GM21619 (cell line): ENCODE results near the gene CAPN3.
"Not testable (repeated sequence)": the region's sequence is repeated elsewhere in the genome, so short reads cannot be mapped to it uniquely, and the experiment has no call there.

ENCODE experiments used
- ATAC-seq: cut with Tn5 transposase; IDR thresholded peaks from one replicate; pipeline ENCODE4 v1.9.1; 2021; ENCODE audit not compliant: unreplicated experiment

Gene CAPN3

DNA sequence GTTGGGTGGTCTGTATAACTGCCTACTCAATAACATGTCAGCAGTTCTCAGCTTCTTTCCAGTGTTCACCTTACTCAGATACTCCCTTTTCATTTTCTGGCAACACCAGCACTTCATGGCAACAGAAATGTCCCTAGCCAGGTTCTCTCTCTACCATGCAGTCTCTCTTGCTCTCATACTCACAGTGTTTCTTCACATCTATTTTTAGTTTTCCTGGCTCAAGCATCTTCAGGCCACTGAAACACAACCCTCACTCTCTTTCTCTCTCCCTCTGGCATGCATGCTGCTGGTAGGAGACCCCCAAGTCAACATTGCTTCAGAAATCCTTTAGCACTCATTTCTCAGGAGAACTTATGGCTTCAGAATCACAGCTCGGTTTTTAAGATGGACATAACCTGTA, at the start of gene CAPN3:
Gene CAPN3, plus strand, starts transcription at position 253 of the 400 bp plus-strand sequence. CDS start 305 bp downstream, outside the sequence.
- no peak for ATAC-seq

DNA sequence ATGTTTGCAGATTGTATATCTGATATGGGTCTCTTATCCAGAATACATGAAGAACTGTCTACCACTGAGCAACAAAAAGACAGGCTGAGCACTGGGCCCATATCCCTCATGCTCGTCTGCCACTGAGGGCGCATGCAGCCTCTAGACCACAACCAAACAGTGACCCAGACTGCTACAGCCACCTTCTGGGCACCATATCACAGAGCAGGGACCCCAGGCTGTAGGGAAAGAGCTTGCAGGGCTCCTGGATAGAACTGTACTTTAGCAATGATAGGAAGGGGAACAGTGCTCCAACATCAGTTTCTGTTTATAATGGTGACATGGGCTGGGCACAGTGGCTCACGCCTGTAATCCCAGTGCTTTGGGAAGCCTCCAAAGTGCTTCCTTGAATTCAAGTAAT, 45.8 kb upstream of the CAPN3 start:
- no peak for ATAC-seq

DNA sequence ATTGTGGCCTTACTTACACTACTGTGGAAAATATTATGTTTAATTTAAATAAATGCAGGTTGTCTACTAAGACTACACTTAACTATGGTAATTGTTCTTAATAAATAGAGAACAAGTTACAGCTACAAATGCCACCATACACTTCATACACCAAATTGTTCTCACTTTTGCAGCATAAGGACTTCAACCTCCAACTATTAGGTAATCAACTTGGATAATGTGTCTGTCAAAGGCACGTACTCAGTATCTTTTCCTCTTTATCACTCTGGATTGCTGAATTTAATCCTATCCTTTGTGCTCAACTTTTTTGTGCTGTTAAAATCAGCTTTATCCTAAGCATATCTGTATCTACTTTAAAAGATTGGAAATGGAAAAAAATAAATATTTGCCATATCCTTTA, 44.5 kb upstream of the CAPN3 start:
- no peak for ATAC-seq

DNA sequence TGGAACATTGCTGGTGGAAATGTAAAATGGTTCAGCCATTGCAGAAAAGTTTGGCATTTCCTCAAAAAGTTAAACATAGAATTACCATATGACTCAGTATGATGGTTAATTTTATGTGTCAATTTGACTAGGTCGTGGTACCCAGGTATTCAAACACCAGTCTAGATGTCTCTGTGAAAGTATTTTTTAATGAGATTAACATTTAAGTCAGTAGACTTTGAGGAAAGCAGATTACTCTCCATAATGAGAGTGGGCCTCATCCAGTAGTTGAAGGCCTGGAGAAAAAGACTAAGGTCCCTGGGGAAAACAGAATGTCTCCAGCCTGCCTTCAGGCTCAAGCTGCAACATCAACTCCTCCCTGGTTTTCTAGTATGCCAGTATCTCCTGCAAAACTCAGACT, 43.8 kb upstream of the CAPN3 start:
- ATAC-seq: no peak

DNA sequence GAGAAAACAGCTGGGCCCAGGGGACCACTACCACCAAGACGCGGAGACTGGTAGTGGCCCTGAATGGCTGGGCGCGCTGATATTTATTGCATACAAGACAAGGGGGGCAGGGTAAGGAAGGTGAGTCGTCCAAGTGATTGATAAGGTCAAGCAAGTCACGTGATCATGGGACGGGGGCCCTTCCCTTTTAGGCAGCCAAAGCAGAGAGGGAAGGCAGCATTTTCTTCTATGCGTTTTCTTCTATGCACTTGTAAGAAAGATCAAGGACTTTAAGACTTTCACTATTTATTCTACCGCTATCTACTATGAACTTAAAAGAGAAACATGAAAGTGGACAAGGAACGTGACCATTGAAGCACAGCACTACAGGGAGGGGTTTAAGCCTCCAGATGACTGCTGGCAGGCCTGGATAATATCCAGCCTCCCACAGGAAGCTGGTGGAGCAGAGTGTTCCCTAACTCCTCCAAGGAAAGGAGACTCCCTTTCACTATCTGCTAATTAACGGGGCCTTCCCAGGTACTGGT, 43.0 kb upstream of the CAPN3 start:
- not testable (repeated sequence) for ATAC-seq

DNA sequence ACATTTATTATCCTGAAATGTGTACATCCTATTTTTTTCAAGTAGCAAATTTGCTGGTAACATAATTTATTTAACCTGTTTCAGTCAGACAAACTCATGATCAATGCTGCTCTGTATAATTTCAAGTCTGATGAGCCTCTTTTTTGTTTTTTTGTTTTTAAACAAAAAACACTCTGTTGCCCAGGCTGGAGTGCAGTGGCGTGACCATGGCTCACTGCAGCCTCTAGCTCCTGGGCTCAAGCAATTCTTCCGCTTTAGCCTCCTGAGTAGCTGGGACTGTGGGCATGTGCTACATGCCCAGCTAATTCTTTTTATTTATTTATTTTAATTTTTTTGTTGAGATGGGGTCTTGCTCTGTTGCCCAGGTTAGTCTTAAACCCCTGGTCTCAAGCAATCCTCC, 40.1 kb upstream of the CAPN3 start:
- no peak for ATAC-seq

DNA sequence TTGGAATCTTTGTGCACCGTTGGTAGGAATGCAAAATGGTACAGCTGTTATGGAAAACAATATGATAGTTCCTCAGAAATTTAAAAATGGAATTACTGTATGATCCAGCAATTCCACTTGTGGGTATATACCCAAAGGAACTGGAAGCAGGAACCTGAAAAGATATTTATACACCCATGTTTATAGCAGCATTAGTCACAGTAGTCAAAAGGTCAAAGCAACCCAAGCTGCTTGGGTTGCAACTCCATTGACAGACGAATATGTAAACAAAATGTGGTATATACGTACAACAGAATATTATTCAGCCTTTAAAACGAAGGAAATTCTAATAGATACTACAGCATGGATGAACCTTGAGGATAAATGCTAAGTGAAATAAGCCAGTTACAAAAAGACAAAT, 35.0 kb upstream of the CAPN3 start:
- no peak for ATAC-seq

DNA sequence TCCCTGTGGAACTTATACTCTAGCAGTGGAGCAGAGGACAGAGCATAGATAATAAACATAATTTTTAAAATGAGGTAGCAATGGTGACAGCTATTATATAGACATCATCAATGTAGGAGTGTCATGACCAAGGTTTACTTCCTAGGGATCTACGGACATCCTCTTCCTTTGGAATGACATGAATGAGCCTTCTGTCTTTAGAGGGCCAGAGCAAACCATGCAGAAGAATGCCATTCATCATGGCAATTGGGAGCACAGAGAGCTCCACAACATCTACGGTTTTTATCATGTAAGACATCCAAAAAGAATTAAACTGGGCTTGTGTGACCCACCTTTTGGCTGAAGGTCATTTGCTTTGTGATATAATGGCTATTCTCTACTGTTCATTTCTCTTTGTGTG, 30.1 kb upstream of the CAPN3 start:
- no peak for ATAC-seq

DNA sequence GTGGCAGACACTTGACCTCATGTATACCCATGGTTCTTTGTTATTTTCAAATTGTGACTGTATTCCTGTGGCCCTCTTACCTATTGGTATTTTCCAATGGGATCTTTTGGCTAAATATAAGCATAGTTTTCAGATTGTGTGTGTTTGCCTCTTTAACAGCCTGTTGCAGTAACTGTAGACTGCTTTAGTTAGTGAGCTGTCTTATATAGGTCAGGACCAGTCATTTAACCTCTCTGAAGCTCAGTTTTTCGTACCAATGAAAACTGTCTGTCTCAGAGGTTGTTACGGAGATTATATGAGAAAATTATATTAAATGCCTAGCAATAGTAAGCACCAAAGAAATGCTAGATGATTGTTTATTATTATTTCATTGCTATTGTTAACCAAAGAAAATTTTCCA, 29.3 kb upstream of the CAPN3 start:
- ATAC-seq: no peak

DNA sequence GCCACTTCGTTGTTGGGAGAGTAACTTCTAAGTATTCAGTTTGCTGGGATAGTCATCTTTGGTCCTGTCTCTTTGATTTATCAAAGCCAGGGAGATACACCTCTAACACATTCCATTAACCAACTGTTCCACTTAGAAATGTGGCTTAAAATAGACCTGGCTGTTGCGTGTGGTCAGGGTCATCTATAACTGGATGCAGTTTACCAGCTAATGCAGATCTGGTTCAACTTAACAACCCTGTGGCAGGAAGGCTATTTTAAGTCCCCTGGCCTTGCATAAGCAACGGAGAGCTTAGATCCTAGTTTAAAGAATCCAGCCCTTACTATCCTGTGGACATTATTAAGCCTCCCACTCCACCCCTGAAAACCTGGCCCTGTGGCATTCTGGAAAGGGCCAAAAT, 28.1 kb upstream of the CAPN3 start:
- ATAC-seq: no peak

DNA sequence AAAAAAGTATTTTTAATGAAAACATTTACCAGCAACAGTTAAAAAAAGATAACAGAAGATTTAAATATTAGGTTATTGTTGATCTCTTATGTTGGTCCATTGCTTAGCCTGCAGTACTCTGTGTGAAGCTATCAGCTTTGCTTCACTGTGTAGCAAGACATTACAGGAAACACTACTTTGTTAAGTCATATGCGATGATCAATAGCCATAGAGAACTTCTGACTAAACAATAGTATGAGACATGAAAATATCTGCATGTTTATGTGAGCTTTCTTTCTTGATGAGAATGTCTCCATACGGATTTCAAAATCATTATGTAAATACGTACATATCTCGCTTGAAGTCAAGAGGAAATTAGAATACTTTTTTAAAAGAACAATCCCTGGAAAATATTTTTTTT, 27.0 kb upstream of the CAPN3 start:
- no peak for ATAC-seq

DNA sequence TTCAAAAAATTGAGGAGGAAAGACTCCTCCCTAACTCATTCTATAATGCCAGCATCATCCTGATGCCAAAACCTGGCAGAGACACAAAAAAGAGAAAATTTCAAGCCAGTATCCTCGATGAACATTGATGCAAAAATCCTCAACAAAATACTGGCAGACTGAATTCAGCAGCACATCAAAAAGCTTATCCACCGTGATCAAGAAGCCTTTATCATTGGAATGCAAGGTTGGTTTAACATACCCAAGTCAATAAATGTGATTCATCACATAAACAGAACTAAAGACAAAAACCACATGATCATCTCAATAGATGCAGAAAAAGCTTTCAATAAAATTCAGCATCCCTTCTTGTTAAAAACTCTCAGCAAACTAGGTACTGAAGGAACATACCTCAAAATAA, 24.2 kb upstream of the CAPN3 start:
- ATAC-seq: no peak

DNA sequence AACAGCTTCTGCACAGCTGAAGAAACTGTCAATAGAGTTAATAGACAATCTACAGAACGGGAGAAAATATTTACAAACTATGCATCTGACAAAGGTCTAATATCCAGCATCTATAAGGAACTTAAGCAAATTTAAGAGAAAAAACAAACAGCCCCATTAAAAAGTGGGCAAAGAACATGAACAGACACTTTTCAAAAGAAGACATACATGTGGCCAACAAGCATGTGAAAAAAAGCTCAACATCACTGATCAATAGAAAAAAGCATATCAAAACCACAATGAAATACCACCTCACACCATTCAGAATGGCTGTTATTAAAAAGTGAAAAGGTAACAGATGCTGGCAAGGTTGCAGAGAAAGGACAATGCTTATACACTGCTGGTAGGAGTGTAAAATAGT, 22.7 kb upstream of the CAPN3 start:
- not testable (repeated sequence) for ATAC-seq

DNA sequence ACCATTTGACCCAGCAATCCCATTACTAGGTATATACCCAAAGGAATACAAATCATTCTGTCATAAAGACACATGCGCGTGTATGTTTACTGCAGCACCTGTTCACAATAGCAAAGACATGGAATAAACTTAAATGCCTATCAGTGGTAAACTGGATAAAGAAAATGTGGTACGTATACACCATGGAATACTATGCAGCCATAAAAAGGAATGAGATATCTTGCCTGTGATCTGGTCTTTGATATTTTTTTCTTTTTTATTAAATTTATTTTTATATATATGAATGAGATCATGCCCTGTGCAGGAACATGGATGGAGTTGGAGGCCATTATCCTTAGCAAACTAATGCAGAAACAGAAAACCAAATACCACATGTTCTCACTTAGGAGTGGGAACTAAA, 22.2 kb upstream of the CAPN3 start:
- not testable (repeated sequence) for ATAC-seq

DNA sequence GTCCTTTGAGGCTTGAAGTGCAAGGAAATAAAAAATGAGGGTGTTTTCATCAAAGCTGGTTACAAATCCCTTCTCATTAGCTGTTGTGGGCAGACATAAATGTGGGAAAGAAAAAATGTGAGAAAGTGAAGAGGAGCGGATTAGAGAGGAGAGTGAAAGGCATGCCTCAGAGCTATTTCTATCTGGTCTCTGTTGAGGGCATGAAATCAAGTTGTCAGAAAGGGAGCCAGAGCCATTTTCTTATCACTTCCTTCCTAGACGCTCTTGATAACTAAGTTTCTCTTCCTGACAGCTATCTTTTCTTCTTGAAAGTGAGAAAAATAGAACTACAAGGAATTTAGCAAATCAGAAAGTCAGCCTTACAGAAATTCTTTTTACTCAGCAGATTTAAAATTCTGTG, 20.8 kb upstream of the CAPN3 start:
- ATAC-seq: no peak

DNA sequence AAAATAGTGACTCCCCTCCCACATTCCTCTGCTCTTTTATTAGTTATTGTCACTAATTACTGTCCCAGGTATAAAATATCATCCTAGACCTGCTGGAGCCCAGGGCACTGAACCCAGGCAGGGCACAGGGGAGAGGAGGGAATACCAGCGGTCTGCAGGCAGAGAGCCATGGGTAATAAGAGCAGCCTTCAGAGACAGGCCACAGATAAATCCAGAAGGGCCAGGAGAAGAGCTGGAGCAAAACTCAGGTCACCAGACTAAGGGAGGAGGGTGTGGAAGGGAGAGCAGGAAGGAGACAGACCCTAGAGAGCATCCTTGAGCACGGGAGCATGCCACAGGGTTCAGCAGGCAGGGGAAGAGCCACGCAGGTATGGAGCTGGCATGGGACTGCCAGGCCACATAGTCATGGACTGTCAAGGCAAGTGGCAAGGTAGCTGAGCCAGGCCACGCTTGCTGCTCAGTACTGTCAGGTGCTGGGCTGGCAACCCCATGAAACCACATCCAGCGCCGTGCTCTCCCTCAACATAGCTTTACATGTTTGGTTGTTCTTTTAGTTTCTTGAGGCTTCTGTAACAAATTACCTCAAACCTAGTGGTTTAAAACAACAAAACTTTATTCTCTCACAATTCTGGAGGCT, 15.6 kb upstream of the CAPN3 start:
- ATAC-seq: no peak

DNA sequence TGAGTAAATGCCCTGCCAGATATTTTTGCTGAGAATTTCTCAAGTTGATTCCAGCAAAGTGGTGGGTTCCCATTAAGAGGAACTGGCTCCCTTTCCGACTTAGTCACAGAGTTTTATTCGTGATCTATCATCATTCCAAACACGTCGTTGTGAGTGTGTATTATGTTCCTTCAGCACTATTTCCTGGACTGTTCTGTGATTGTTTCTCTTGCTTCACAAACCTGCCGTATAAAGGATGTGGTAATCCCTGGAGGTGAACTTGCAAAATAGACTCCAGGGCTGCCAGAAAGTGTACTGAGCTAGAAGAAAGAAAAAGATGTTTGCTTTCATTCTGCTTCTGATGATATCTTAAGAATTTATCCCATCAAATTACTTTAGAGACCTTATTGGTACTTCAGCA, 14.5 kb upstream of the CAPN3 start:
- no peak for ATAC-seq

DNA sequence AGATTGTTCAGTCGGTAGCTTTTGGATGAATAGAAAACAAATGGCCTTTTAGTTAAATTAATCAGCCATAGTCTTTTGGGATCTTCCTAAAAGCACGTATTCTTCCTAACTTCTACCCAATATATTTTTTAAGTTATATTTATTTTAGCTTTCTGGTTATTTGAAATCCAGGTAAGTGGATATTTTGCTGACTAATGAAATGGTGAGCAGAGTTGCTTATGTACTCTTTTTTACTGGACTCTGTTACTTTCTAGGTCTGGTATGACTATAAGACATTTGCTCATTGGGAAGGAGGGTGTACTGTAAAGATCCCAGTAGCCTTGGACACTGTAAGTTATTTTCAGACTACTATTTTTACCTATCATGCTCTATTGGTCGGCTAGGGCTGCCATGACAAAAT, 13.8 kb upstream of the CAPN3 start:
- no peak for ATAC-seq

DNA sequence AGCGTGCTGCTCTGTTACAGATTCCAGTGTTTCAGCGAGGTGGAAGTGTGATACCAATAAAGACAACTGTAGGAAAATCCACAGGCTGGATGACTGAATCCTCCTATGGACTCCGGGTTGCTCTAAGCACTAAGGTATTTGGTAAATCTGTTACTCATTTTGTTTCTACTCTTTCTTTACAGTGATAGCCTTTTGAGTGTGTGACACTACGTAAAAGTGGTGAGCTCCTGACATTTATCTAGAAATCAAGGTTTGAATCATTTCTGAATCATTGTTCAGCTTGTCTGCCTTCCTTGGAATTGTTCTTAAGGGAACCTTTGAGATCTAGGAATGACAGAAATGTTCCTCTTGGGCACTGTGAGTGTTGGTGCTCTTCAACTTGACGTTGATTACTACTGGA, 11.2 kb upstream of the CAPN3 start:
- no peak for ATAC-seq

DNA sequence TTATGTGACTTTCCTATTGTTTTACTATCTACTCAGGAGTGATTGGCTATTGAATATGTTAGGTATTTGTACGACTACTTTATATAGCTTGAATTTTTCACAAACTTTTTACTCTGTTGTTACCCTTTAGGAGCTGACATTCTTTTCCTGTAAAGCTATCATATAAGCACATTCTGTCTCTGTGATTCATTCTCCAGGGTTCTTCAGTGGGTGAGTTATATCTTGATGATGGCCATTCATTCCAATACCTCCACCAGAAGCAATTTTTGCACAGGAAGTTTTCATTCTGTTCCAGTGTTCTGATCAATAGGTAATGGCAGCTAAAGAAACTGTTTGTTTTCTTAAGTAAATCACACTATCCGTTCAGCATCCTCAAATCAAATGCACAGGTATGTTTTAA, 10.1 kb upstream of the CAPN3 start:
- no peak for ATAC-seq

DNA sequence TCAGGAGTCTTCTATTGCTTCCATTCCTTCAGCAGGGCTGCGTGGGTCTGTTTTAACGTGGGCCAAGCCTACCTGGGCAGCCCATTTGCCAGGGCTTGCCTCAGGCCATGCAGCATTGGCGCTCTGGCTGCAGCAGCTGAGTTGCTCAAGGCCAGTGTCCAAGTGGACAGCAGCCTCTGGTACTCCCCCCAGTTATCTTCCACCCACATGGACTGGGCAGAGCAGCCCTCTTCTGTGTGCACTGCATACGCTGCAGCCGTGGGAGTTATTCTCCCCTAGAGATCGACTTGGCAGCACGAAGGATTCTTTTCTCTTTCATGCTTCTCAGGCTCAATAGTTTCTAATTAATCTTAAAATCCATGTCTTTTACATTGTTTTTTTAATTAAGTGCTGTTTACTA, 6.9 kb upstream of the CAPN3 start:
- no peak for ATAC-seq

DNA sequence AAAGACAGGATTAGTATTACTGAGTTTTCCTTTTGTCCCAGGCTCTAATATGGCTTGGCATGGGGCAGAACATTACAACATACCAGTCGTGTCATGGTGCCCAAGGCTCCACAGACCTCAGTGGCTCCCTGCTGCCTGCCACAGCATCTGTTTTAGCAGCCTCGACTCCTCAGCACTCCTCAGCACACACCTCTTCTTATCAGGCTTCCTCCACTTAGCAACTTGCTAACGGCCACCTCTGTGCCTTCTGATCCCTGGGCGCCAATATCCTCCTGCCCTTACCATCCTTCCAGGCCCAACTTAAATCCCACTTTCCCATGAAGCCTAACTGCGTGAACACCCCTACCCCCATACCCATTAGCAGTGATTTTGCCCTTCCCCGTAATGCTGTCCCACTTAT, 6.2 kb upstream of the CAPN3 start:
- no peak for ATAC-seq

DNA sequence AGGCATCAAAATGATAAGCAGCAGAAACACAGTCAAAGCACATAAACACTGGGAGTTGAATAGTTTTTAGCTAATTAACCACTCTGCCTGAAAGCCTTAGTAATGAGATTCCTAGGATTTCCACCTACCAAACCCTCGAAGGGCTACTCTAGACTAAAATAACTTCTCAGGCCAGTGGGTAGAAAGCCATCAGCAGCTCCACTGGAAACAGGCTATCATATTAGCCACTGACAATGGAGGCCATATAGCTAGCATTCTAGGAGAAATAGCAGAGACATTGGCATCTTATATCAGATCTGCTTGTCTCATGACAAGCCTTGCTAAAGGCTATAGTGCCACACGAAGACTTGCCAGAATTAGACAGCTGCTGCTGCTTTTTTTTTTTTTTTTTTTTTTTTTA, 4.5 kb upstream of the CAPN3 start:
- ATAC-seq: no peak
